Measurements from ENCODE around the gene FBXO24.

- TF ChIP-seq CTCF (IDR thresholded peaks at IDR 0.05) (peak in 1 of 3 donors; percentile 17), POLR2A (IDR thresholded peaks at IDR 0.05) (no peak)
These were observed 17.0 kb upstream of the FBXO24 start for GRCh38 chr7:100568896-100569844.
